ENCODE measurements around the gene KCNJ16.

The KCNJ16 gene

DNA sequence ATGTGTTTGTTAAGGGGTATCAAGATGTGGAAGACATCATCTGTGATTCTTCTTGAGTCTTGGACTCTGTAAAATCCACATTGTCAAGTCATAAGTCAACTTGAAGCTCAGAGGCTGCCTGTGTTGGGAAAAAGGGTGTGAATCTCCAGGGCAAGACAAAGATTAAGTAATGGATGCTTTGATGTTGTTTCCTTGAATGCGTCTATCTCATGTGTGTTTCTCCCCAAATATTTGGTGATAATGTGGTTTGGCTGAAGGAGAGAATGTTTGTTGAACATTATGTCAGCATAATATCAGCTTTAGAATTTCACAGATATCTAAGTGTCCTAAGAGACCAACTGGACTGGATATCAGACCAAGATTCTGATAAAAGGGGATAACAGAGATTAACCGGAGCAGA, 24.1 kb upstream of the KCNJ16 start:
- TF ChIP-seq CTCF (IDR thresholded peaks at IDR 0.05), result no peak
- Histone ChIP-seq H3K27ac (no peak overlapping the region), H3K4me3 (no peak overlapping the region)
- no peak for DNase-seq (ENCODE audit: low spot score)

GRCh38 chr17:70053241-70054234, 21.5 kb upstream of the KCNJ16 start:
- no peak for DNase-seq (ENCODE audit: low spot score)
- Histone ChIP-seq H3K27ac (peak overlapping the region in 1 of 2 donors; percentile 18), H3K4me3 (peak overlapping the region; percentile 44)
- no peak for TF ChIP-seq CTCF (IDR thresholded peaks at IDR 0.05)

DNA sequence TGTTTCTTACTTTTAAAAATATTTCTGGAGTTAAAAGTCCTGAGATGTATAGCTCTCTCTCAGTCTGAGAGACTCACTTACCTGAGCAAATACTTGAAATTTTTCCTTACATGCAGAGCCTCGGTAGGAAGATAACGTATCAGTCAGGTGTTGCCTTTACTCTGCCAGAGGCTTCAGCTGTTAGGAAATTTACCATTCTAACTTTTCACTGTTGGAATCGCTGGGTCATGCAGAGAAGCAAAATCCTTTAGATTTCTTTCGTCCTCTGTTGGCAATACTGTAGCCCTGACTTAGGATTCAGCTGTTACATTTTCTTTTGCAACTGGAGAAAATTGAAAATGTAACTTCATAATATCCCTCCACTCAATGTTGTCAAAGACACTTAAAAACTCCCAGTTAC, 20.0 kb upstream of the KCNJ16 start:
- H3K4me3 ChIP-seq, result no peak overlapping the region

GRCh38 chr17:70059071-70059470, 16.0 kb upstream of the KCNJ16 start:
- H3K27ac ChIP-seq, result no peak overlapping the region
- DNase-seq (ENCODE audit: low spot score), result no peak

More for the DNA sequence above, 20.0 kb upstream of the KCNJ16 start:
- no peak for DNase-seq (ENCODE audit: low spot score)
- no peak overlapping the region for H3K27ac ChIP-seq
- TF ChIP-seq CTCF (IDR thresholded peaks at IDR 0.05), result no peak

GRCh38 chr17:70059649-70060048, 15.4 kb upstream of the KCNJ16 start:
- Histone ChIP-seq H3K27ac (no peak overlapping the region), H3K4me3 (no peak overlapping the region)
- DNase-seq (ENCODE audit: low spot score), result no peak
- TF ChIP-seq CTCF (IDR thresholded peaks at IDR 0.05), result no peak

More at GRCh38 chr17:70059071-70059470, 16.0 kb upstream of the KCNJ16 start:
- no peak overlapping the region for H3K4me3 ChIP-seq
- no peak for TF ChIP-seq CTCF (IDR thresholded peaks at IDR 0.05)

GRCh38 chr17:70060415-70060814, 14.6 kb upstream of the KCNJ16 start:
- no peak for TF ChIP-seq CTCF (IDR thresholded peaks at IDR 0.05)
- Histone ChIP-seq H3K4me3 (no peak overlapping the region), H3K27ac (no peak overlapping the region)
- no peak for DNase-seq (ENCODE audit: low spot score)

DNA sequence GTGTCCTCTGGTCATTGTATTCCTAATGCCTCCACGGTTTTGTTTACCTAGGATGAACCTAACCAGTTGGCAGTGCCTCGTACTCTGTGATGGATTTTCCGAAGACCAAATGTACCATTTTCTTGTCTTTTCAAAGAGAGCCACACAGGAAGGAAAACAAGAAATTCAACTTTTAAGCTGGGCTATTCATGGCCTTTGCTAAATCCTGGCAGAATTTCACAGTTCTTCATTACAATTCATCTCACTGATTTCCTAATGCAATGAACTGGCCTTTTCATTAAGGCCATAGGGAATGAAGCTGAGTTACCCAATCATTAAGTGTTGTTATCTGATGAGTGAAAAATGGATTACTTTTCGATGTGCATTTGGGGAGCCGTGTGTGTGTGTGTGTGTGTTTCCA, 7.9 kb upstream of the KCNJ16 start:
- no peak for DNase-seq (ENCODE audit: low spot score)
- no peak for TF ChIP-seq CTCF (IDR thresholded peaks at IDR 0.05)
- Histone ChIP-seq H3K27ac (no peak overlapping the region), H3K4me3 (no peak overlapping the region)

Data from coronary artery (tissue), 2 donors.